OCI-LY3 (cell line): ENCODE measurements around the gene RABEPK.

ENCODE experiments used
- CTCF ChIP-seq: fragments of 200-600, 300-600 bp; sonication (generic); IDR thresholded peaks from 2 replicates; pipeline ENCODE4 v1.5.1; 2014; ENCODE audit warnings: antibody characterized with exemption, low read length, low read depth
- EZH2phosphoT487 ChIP-seq: fragments of 200-600 bp; shearing (Covaris generic); IDR thresholded peaks from 2 replicates; pipeline ENCODE4 v1.6.1; 2018; ENCODE audit warnings: antibody characterized with exemption, mixed run types, low read depth

GRCh38 chr9:125254231-125254630 is 53.9 kb downstream of the RABEPK start:
- TF ChIP-seq CTCF (no peak), EZH2phosphoT487 (no peak)
